H1 (cell line): ENCODE measurements around the gene DMC1.

Experiments
- ATF3 ChIP-seq: IDR thresholded peaks from 2 replicates; pipeline ENCODE4 v1.6.1; 2011; ENCODE audit warnings: low read depth, mild to moderate bottlenecking, low read length; ENCODE audit not compliant: insufficient read depth
- BRCA1 ChIP-seq: IDR thresholded peaks from 2 replicates; pipeline ENCODE4 v1.6.1; 2012; ENCODE audit warnings: low read depth, low read length, improper control_type of control experiment
- CTCF ChIP-seq, 3 experiments: IDR thresholded peaks; 1 replicate in 2 of 3; 2 replicates in 1 of 3; pipeline versions ENCODE4 v1.5.1 to v1.6.1; 2011; ENCODE audit warnings: low read length in 3 of 3, mild to moderate bottlenecking in 3 of 3, inconsistent platforms in 2 of 3, low read depth in 1 of 3, moderate library complexity in 1 of 3; ENCODE audit not compliant: insufficient read depth in 1 of 3; ENCODE audit errors: control extremely low read depth in 1 of 3
- E2F6 ChIP-seq: IDR thresholded peaks from 2 replicates; pipeline ENCODE4 v1.6.1; 2012; ENCODE audit warnings: inconsistent platforms
- EP300 ChIP-seq, 2 experiments: IDR thresholded peaks; 1 replicate in 1 of 2; 2 replicates in 1 of 2; pipeline ENCODE4 v1.6.1; 2011 to 2012; ENCODE audit warnings: low read depth in 2 of 2, low read length in 2 of 2, mild to moderate bottlenecking in 2 of 2, borderline replicate concordance in 1 of 2, inconsistent platforms in 1 of 2, moderate library complexity in 1 of 2
- EZH2 ChIP-seq: fragments of 200-600 bp; sonication (generic); IDR thresholded peaks from 2 replicates; pipeline ENCODE4 v1.7.1; 2012; ENCODE audit warnings: low read depth, mild to moderate bottlenecking, moderate library complexity, low read length, inconsistent platforms; ENCODE audit not compliant: severe bottlenecking
- GABPA ChIP-seq: IDR thresholded peaks from 2 replicates; pipeline ENCODE4 v1.6.1; 2011; ENCODE audit warnings: mild to moderate bottlenecking, low read length, moderate library complexity, borderline replicate concordance; ENCODE audit not compliant: insufficient read depth
- MAX ChIP-seq: IDR thresholded peaks from 2 replicates; pipeline ENCODE4 v1.6.1; 2012; ENCODE audit warnings: inconsistent platforms
- NRF1 ChIP-seq: IDR thresholded peaks from 2 replicates; pipeline ENCODE4 v1.6.1; 2011; ENCODE audit warnings: mild to moderate bottlenecking, low read depth, low read length, improper control_type of control experiment
- POLR2A ChIP-seq, 2 experiments: IDR thresholded peaks; 1 replicate in 1 of 2; 2 replicates in 1 of 2; pipeline ENCODE4 v1.6.1; 2011; ENCODE audit warnings: low read depth in 2 of 2, low read length in 2 of 2, mild to moderate bottlenecking in 2 of 2; ENCODE audit errors: control extremely low read depth in 1 of 2
- RFX5 ChIP-seq: IDR thresholded peaks from 2 replicates; pipeline ENCODE4 v1.6.1; 2011; ENCODE audit warnings: low read depth, low read length, improper control_type of control experiment, borderline replicate concordance
- SIN3A ChIP-seq, 2 experiments: IDR thresholded peaks in 1 of 2; conservative IDR thresholded peaks in 1 of 2; 2 replicates each; pipeline ENCODE4 v1.6.1; 2011 to 2012; ENCODE audit warnings: low read length in 2 of 2, improper control_type of control experiment in 1 of 2, low read depth in 1 of 2, mild to moderate bottlenecking in 1 of 2
- TAF1 ChIP-seq: IDR thresholded peaks from 2 replicates; pipeline ENCODE4 v1.6.1; 2011; ENCODE audit warnings: mild to moderate bottlenecking, low read depth, low read length

GRCh38 chr22:38494498-38494897 is 75.5 kb downstream of the DMC1 start:
- TF ChIP-seq EZH2: no peak
- TF ChIP-seq CTCF (IDR thresholded peaks at IDR 0.05; ENCODE audit: control extremely low read depth in 1 of 3, insufficient read depth in 1 of 3, low read depth in 1 of 3, low read length in 3 of 3): no peak
- no peak for TF ChIP-seq SIN3A (conservative IDR thresholded peaks at IDR 0.05 in 1 of 2, IDR thresholded peaks at IDR 0.05 in 1 of 2; ENCODE audit: low read depth in 1 of 2, low read length in 2 of 2)
- TF ChIP-seq RFX5: no peak
- TF ChIP-seq E2F6: no peak
- no peak for TF ChIP-seq MAX
- no peak for TF ChIP-seq EP300 (IDR thresholded peaks at IDR 0.05; ENCODE audit: borderline replicate concordance in 1 of 2, low read depth in 2 of 2, low read length in 2 of 2)
- no peak for TF ChIP-seq ATF3
- TF ChIP-seq BRCA1: no peak
- TF ChIP-seq POLR2A (IDR thresholded peaks at IDR 0.05; ENCODE audit: control extremely low read depth in 1 of 2, low read depth in 2 of 2, low read length in 2 of 2): no peak
- no peak for TF ChIP-seq NRF1
- no peak for TF ChIP-seq GABPA
- TF ChIP-seq TAF1: no peak
